DOHH2 (cell line): ENCODE data around the gene OLFML1.

ENCODE experiments used
- EZH2phosphoT487 ChIP-seq: fragments of 200-600 bp; sonication (generic); IDR thresholded peaks from 2 replicates; pipeline ENCODE4 v1.6.1; 2017; ENCODE audit warnings: borderline replicate concordance, mild to moderate bottlenecking, antibody characterized with exemption, low read length, moderate library complexity, mixed read lengths
- TF ChIP-seq, protein P1 (sequence below): fragments of 200-600 bp; sonication (generic); IDR thresholded peaks from one replicate; pipeline ENCODE4 v1.5.1; 2014; ENCODE audit warnings: antibody characterized with exemption, mild to moderate bottlenecking, low read depth, low read length; ENCODE audit not compliant: poor library complexity, severe bottlenecking

DNA sequence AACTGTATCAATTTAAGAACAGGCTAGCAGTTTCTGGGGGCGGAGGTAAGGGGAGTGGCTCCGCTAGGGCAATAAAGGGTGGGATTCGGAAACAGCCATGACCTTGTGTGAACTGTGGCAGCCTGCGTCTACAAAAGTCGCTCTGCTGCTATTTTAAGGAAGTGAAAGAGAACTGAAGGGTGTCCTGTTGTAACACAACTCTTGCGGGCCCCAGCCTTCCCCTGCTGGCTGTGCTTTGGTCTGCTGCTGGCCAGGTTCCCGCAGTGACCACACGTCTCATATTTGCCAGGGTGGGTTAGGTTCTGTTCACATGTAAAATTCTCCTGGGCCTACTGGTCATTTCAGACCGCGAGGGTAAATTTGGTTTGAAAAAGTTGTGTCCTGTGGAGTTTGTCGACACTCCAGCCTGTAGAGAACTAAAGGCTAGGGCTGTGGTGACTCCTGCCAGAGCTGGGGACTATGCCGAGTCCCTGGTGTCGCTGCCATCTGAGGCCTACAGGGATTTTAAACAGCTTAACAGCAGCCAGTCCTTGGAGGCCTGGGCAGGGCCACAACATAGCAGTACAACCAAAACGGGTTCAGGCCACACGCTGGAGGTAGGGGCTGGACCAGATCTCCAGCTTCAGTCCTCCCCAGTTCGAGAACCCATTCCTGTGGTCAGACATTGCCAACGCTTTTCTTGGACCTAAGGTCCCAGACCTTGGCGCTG is 27.4 kb downstream of the OLFML1 start:
- TF ChIP-seq, protein P1, sequence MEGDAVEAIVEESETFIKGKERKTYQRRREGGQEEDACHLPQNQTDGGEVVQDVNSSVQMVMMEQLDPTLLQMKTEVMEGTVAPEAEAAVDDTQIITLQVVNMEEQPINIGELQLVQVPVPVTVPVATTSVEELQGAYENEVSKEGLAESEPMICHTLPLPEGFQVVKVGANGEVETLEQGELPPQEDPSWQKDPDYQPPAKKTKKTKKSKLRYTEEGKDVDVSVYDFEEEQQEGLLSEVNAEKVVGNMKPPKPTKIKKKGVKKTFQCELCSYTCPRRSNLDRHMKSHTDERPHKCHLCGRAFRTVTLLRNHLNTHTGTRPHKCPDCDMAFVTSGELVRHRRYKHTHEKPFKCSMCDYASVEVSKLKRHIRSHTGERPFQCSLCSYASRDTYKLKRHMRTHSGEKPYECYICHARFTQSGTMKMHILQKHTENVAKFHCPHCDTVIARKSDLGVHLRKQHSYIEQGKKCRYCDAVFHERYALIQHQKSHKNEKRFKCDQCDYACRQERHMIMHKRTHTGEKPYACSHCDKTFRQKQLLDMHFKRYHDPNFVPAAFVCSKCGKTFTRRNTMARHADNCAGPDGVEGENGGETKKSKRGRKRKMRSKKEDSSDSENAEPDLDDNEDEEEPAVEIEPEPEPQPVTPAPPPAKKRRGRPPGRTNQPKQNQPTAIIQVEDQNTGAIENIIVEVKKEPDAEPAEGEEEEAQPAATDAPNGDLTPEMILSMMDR, result no peak
- no peak for TF ChIP-seq EZH2phosphoT487
